GM06990 (cell line): ENCODE measurements around the gene FLT1.

Experiments
- DNase-seq: peaks from one replicate; pipeline ENCODE4 v3.0.0-alpha.2; 2011; ENCODE audit not compliant: insufficient read length; ENCODE audit errors: extremely low read depth
- H3K27me3 ChIP-seq: replicated peaks from 2 replicates; pipeline ENCODE4 v1.6.0; 2011; ENCODE audit warnings: low read length; ENCODE audit not compliant: control insufficient read depth, insufficient read depth
- H3K36me3 ChIP-seq: 2 replicates; pipeline ENCODE4 v1.5.1; 2011; ENCODE audit warnings: low read length; ENCODE audit not compliant: control insufficient read depth, insufficient read depth
- H3K4me3 ChIP-seq: replicated peaks from 2 replicates; pipeline ENCODE4 v1.5.1; 2011; ENCODE audit warnings: low read depth, mild to moderate bottlenecking, control low read depth, low read length
- TF ChIP-seq, protein P1 (sequence below): IDR thresholded peaks from 2 replicates; pipeline ENCODE4 v1.5.1; 2011; ENCODE audit warnings: low read length, control low read depth, mild to moderate bottlenecking, inconsistent platforms; ENCODE audit not compliant: insufficient read depth, poor library complexity, severe bottlenecking

Gene FLT1

DNA sequence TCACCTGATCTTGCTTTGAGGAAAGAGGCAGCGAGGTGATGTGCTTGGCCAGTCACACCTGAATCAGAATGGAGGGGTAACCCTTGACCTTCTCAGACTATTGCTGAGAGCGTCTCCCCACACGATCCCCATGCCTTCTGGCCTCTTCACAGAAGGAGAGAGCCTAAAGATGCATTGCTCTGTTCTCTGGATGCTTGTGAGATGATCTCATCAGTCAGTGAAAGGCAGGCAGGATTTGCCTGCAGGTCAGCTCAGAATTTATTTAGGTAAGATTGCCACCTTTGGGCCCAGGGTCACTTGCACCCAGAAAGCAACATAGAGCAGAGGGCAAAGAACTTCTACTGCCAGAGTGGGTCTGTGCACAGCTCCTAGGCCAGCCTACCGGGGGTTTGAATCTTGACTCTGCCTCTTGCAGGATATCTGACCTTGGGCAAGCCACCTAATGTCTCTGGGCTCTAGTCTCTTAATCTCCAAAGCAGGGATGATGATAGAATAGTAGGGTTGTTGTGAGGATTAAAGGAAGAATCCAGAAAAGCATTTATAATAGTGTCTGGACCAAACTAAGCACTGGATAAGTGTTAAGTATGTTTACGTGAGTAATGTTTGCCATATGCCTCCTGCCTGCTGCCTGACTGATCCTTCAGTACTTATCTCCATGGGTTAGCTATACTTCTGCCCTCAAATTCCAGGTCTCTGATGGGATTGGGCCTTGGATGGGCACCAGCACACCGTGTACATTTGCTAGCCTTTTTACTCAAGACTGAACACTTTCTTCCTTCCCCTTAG is 8.4 kb upstream of the FLT1 start:
- no peaks in the 10 kb centered on the region for H3K27me3 ChIP-seq
- TF ChIP-seq, protein P1, sequence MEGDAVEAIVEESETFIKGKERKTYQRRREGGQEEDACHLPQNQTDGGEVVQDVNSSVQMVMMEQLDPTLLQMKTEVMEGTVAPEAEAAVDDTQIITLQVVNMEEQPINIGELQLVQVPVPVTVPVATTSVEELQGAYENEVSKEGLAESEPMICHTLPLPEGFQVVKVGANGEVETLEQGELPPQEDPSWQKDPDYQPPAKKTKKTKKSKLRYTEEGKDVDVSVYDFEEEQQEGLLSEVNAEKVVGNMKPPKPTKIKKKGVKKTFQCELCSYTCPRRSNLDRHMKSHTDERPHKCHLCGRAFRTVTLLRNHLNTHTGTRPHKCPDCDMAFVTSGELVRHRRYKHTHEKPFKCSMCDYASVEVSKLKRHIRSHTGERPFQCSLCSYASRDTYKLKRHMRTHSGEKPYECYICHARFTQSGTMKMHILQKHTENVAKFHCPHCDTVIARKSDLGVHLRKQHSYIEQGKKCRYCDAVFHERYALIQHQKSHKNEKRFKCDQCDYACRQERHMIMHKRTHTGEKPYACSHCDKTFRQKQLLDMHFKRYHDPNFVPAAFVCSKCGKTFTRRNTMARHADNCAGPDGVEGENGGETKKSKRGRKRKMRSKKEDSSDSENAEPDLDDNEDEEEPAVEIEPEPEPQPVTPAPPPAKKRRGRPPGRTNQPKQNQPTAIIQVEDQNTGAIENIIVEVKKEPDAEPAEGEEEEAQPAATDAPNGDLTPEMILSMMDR = no peak
- no peak for DNase-seq

DNA sequence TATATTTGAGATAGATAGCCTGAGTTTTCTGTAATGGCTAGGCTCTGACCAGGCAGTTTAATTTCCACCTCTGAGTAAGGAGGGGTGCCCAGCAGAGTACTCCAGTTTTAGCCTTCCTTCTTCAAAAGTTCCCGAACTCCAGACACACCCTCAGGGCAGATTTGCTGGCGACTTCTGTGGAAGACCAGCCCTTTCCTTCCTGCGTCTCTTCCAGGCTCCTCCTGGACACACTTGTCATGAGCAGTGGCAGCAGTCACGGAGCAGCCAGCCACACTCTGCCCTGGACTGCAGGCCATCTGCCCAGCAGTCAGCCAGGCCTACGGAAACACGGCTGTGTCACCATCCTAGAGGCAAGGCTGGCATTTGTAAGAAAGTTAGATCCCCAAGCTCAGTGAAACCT is 6.6 kb upstream of the FLT1 start:
- Histone ChIP-seq H3K36me3 (no peaks in the 10 kb centered on the region), H3K4me3 (no peak overlapping the region), H3K27me3 (no peaks in the 10 kb centered on the region; the same call in 1 of the 2 replicates)
- DNase-seq = no peak
- TF ChIP-seq, protein P1 = no peak

More for the DNA sequence above, 8.4 kb upstream of the FLT1 start:
- Histone ChIP-seq H3K4me3 (no peak overlapping the region), H3K36me3 (no peaks in the 10 kb centered on the region)

DNA sequence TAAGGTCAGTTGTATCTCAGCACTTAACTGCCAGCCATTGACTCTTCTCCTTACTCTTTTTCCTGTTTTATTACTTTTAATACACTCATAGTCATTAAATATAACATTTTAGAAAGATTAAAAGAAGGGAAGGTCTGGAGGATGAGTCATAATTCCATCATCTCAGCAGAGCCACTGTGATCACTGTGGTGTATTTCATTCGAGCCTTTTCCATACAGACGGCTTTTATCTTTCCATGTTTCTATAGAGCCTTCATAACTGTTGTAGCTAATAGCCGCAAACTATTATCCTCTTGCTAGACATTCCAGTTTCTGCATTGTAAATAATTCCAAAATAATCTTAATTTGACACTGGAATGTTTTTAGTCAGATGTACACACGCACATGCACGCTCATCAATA is 4.7 kb upstream of the FLT1 start:
- no peaks in the 10 kb centered on the region for H3K36me3 ChIP-seq
- H3K4me3 ChIP-seq = no peak overlapping the region
- H3K27me3 ChIP-seq = peaks cover 1% of the 10 kb centered on the region
- TF ChIP-seq, protein P1 = no peak
- DNase-seq = no peak

DNA sequence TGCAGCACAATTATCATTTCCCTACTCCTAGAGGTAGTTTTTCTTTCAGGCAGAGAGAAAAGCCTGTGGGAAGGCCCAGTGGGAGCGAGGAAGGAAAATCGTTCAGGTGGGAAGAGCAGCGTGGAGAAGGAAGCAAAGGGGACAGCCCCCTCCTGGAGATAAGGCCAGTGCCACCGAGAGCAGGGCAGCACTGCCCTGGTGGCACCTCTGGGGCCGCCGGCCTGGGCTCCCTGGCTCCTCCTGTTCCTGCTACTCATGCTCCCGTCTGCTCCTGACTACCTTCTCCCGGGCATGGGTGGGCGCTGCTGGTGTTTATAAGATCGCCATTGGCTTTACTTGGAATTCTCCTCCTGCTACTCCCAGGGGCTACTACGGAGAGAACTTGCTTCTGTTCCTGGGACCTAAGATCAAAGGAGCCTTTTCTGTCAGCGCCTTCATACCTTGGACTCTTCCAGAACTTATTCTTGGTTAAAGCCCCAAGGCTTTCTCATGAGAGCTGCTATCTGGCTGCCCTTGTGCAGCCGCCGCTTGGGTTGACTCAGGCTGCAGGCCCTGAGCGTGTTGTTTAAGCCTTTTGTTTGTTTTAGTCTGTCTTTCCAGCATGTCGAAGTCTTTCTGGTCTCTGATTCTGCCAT is 3.7 kb upstream of the FLT1 start:
- Histone ChIP-seq H3K4me3 (no peak overlapping the region), H3K36me3 (no peaks in the 10 kb centered on the region), H3K27me3 (peaks cover 1% of the 10 kb centered on the region)
- no peak for DNase-seq
- TF ChIP-seq, protein P1 = no peak

DNA sequence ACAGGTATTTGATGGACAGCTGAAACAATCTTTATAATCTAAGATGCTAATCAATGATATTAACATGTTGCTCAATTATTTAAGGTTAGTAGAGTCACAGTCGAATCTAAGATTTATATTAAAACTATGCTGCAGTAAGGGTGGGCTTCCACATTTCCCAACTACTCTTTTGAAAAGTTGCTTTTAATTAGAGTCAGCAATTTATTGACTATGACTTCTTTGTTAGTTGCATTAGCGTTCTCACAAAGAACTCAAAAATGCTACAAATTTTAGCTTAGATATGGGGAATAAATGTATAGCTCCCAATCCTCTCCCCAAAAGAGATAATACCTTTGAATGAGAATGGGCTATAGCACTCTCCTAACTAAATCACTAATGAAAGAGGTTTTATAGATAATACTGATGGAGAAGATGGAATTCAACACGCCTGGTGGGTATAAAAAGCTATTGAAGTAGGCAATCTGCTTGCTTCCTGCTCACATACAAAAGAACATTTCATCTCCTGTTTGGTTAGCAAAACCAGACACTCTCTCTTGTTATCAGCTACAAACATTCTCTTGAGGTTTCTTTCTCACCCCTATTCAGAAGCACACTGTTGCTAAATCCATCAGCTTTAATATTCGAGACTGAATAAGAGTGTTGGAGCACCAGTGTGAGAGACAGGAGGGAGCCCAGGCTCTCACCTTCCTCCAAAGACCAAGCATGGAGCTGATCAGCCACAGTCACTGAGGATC is 2.4 kb upstream of the FLT1 start:
- no peak for DNase-seq
- no peaks in the 10 kb centered on the region for H3K36me3 ChIP-seq
- H3K4me3 ChIP-seq = no peak overlapping the region
- TF ChIP-seq, protein P1 = no peak
- peaks cover 1% of the 10 kb centered on the region for H3K27me3 ChIP-seq
